Hematopoietic multipotent progenitor cell (in vitro differentiated cells): ENCODE results near the gene GRID2IP. TPM values are rescaled to one million over a fixed set of nuclear protein-coding genes. Genes with fewer than 3 reads are reported as not detected.
A peak's percentile ranks its signal among the peaks of the same experiment; 100 is the strongest.

ENCODE experiments used
- DNase-seq, 3 donors: peaks; one replicate each; pipeline ENCODE4 v3.0.0-alpha.2; 2011 to 2015; ENCODE audit warnings: low read depth in 2 of 3, low spot score in 2 of 3
- total RNA-seq: library from RNA; depleted of rRNA; stranded (reverse); fragments of >200 nt; gene quantifications from one replicate; pipeline ENCODE4 v1.2.3, GENCODE V29; 2012

Gene GRID2IP
- total RNA-seq, 1 donor, result 3.2 TPM

GRCh38 chr7:6528401-6529130 is 22.7 kb downstream of the GRID2IP start:
- DNase-seq, result no peak

GRCh38 chr7:6526997-6527378 is 24.3 kb downstream of the GRID2IP start:
- no peak for DNase-seq

GRCh38 chr7:6520163-6520981 is 30.9 kb downstream of the GRID2IP start:
- no peak for DNase-seq

- DNase-seq, result peak in 2 of 3 donors; percentile 66 to 78
Measured at GRCh38 chr7:6516387-6516983, 34.8 kb downstream of the GRID2IP start.

GRCh38 chr7:6513541-6513940 is 37.7 kb downstream of the GRID2IP start:
- DNase-seq, result no peak

GRCh38 chr7:6512892-6513291 is 38.4 kb downstream of the GRID2IP start:
- DNase-seq, result no peak

GRCh38 chr7:6510476-6511133 is 40.7 kb downstream of the GRID2IP start:
- no peak for DNase-seq

GRCh38 chr7:6508950-6509349 is 42.3 kb downstream of the GRID2IP start:
- no peak for DNase-seq

- DNase-seq, result no peak
Measured at GRCh38 chr7:6508539-6508938, 42.7 kb downstream of the GRID2IP start.

GRCh38 chr7:6507906-6508305 is 43.4 kb downstream of the GRID2IP start:
- DNase-seq, result no peak

- DNase-seq, result no peak
Measured at GRCh38 chr7:6505685-6506559, 45.3 kb downstream of the GRID2IP start.

GRCh38 chr7:6504996-6505395 is 46.3 kb downstream of the GRID2IP start:
- DNase-seq, result no peak

GRCh38 chr7:6502886-6503285 is 48.4 kb downstream of the GRID2IP start:
- DNase-seq, result no peak

- DNase-seq, result no peak
Measured at GRCh38 chr7:6501586-6502564, 49.4 kb downstream of the GRID2IP start.

- DNase-seq, result no peak
Measured at GRCh38 chr7:6500691-6501090, 50.6 kb downstream of the GRID2IP start.

- no peak for DNase-seq
Measured at GRCh38 chr7:6497994-6498393, 53.3 kb downstream of the GRID2IP start.

- no peak for DNase-seq
Measured at GRCh38 chr7:6497637-6497905, 53.7 kb downstream of the GRID2IP start.

GRCh38 chr7:6496842-6497636 is 54.2 kb downstream of the GRID2IP start:
- no peak for DNase-seq
